H9 (cell line): ENCODE data around the gene RHOA. TPM values are rescaled to one million over a fixed set of nuclear protein-coding genes. Genes with fewer than 3 reads are reported as not detected.
A peak's percentile ranks its signal among the peaks of the same experiment; 100 is the strongest.

ENCODE experiments used
- DNase-seq: peaks from one replicate; pipeline ENCODE4 v3.0.0-alpha.2; 2017
- H2AFZ ChIP-seq: one replicate; pipeline ENCODE4 v1.6.1; 2013; ENCODE audit warnings: mild to moderate bottlenecking, low read length, control low read depth, moderate library complexity
- H2AK5ac ChIP-seq: 2 replicates; pipeline ENCODE4 v1.6.1; 2013; ENCODE audit warnings: low read length, control low read depth, mixed read lengths; ENCODE audit not compliant: insufficient read length
- H2BK120ac ChIP-seq: one replicate; pipeline ENCODE4 v1.6.1; 2013; ENCODE audit warnings: low read depth, mild to moderate bottlenecking, low read length, control low read depth, inconsistent platforms; ENCODE audit not compliant: poor library complexity, severe bottlenecking
- H2BK12ac ChIP-seq: 2 replicates; pipeline ENCODE4 v1.6.1; 2013; ENCODE audit warnings: low read length, control low read depth, mixed read lengths, low read depth; ENCODE audit not compliant: insufficient read length
- H2BK15ac ChIP-seq: 2 replicates; pipeline ENCODE4 v1.6.1; 2013; ENCODE audit warnings: low read depth, low read length, control low read depth
- H2BK20ac ChIP-seq: one replicate; pipeline ENCODE4 v1.6.1; 2013; ENCODE audit warnings: low read depth, mild to moderate bottlenecking, low read length, control low read depth, inconsistent platforms; ENCODE audit not compliant: poor library complexity, severe bottlenecking
- H2BK5ac ChIP-seq: 2 replicates; pipeline ENCODE4 v1.6.1; 2013; ENCODE audit warnings: low read length, control low read depth, mixed read lengths; ENCODE audit not compliant: insufficient read length
- H3K14ac ChIP-seq: 2 replicates; pipeline ENCODE4 v1.6.1; 2013; ENCODE audit warnings: low read length, control low read depth; ENCODE audit not compliant: insufficient read depth
- H3K18ac ChIP-seq: 2 replicates; pipeline ENCODE4 v1.6.1; 2013; ENCODE audit warnings: low read depth, mild to moderate bottlenecking, mixed read lengths, low read length, control low read depth; ENCODE audit not compliant: insufficient read length
- H3K23ac ChIP-seq: 2 replicates; pipeline ENCODE4 v1.6.1; 2013; ENCODE audit warnings: low read length, control low read depth, mixed read lengths, low read depth; ENCODE audit not compliant: insufficient read length
- H3K23me2 ChIP-seq: 2 replicates; pipeline ENCODE4 v1.6.1; 2013; ENCODE audit warnings: low read depth, mild to moderate bottlenecking, mixed read lengths, low read length, control low read depth; ENCODE audit not compliant: insufficient read length, poor library complexity, severe bottlenecking
- H3K27ac ChIP-seq: 2 replicates; pipeline ENCODE4 v1.5.1; 2013; ENCODE audit warnings: low read length, control low read depth, mixed read lengths, low read depth; ENCODE audit not compliant: insufficient read length
- H3K27me3 ChIP-seq: 2 replicates; pipeline ENCODE4 v1.6.1; 2013; ENCODE audit warnings: low read length, control low read depth, inconsistent platforms; ENCODE audit not compliant: insufficient read depth
- H3K4ac ChIP-seq: 2 replicates; pipeline ENCODE4 v1.6.1; 2013; ENCODE audit warnings: low read depth, mild to moderate bottlenecking, control low read depth, inconsistent platforms, low read length, moderate library complexity
- H3K4me1 ChIP-seq: 2 replicates; pipeline ENCODE4 v1.6.1; 2013; ENCODE audit warnings: low read length, control low read depth, inconsistent platforms; ENCODE audit not compliant: insufficient read depth
- H3K4me2 ChIP-seq: 2 replicates; pipeline ENCODE4 v1.6.1; 2013; ENCODE audit warnings: low read length, control low read depth, mixed read lengths; ENCODE audit not compliant: insufficient read length, insufficient read depth
- H3K56ac ChIP-seq: 2 replicates; pipeline ENCODE4 v1.6.1; 2013; ENCODE audit warnings: low read depth, mild to moderate bottlenecking, mixed read lengths, low read length, control low read depth; ENCODE audit not compliant: insufficient read length
- H3K79me1 ChIP-seq: 2 replicates; pipeline ENCODE4 v1.6.1; 2013; ENCODE audit warnings: low read depth, mild to moderate bottlenecking, moderate library complexity, low read length, control low read depth, inconsistent platforms; ENCODE audit not compliant: insufficient read depth, poor library complexity, severe bottlenecking
- H3K79me2 ChIP-seq: 2 replicates; pipeline ENCODE4 v1.6.1; 2013; ENCODE audit warnings: low read length, control low read depth, inconsistent platforms; ENCODE audit not compliant: insufficient read depth
- H3K9ac ChIP-seq: 2 replicates; pipeline ENCODE4 v1.6.1; 2013; ENCODE audit warnings: low read length, control low read depth, mixed read lengths; ENCODE audit not compliant: insufficient read length; ENCODE audit errors: extremely low read depth
- H3K9me3 ChIP-seq: one replicate; pipeline ENCODE4 v1.6.1; 2013; ENCODE audit warnings: low read depth, low read length, inconsistent platforms; ENCODE audit not compliant: control insufficient read depth
- H3T11ph ChIP-seq: one replicate; pipeline ENCODE4 v1.6.1; 2013; ENCODE audit warnings: mild to moderate bottlenecking, low read length, control low read depth, inconsistent platforms
- H4K20me1 ChIP-seq: one replicate; pipeline ENCODE4 v1.6.1; 2013; ENCODE audit not compliant: control insufficient read depth, insufficient read length, insufficient read depth
- H4K5ac ChIP-seq: 2 replicates; pipeline ENCODE4 v1.6.1; 2013; ENCODE audit warnings: low read depth, mild to moderate bottlenecking, mixed read lengths, low read length, control low read depth; ENCODE audit not compliant: insufficient read length
- H4K8ac ChIP-seq: replicated peaks from 2 replicates; pipeline ENCODE4 v1.6.1; 2013; ENCODE audit warnings: low read length, control low read depth, mixed read lengths, low read depth; ENCODE audit not compliant: insufficient read length
- H4K91ac ChIP-seq: 2 replicates; pipeline ENCODE4 v1.6.1; 2013; ENCODE audit warnings: low read depth, mild to moderate bottlenecking, moderate library complexity, mixed read lengths, low read length, control low read depth; ENCODE audit not compliant: insufficient read length
- H3K27ac Mint-ChIP-seq, 3 experiments: 2 replicates in 2 of 3; 3 replicates in 1 of 3; pipeline ENCODE4 v1.8.0; 2020 to 2021; ENCODE audit warnings: mixed read lengths in 3 of 3, mild to moderate bottlenecking in 1 of 3, moderate library complexity in 1 of 3
- H3K27me3 Mint-ChIP-seq: 2 replicates; pipeline ENCODE4 v1.8.0; 2021; ENCODE audit warnings: low read depth, mild to moderate bottlenecking, moderate library complexity, mixed read lengths
- H3K36me3 Mint-ChIP-seq, 3 experiments: 2 replicates in 2 of 3; 3 replicates in 1 of 3; pipeline ENCODE4 v1.8.0; 2020 to 2021; ENCODE audit warnings: low read depth in 3 of 3, mixed read lengths in 3 of 3; ENCODE audit not compliant: insufficient read depth in 1 of 3
- H3K4me1 Mint-ChIP-seq, 2 experiments: 2 replicates each; pipeline ENCODE4 v1.8.0; 2020; ENCODE audit warnings: mixed read lengths in 2 of 2
- H3K4me3 Mint-ChIP-seq, 2 experiments: 2 replicates in 1 of 2; 3 replicates in 1 of 2; pipeline ENCODE4 v1.8.0; 2020 to 2021; ENCODE audit warnings: mild to moderate bottlenecking in 2 of 2, mixed read lengths in 2 of 2, moderate library complexity in 1 of 2
- H3K9me3 Mint-ChIP-seq, 2 experiments: 2 replicates in 1 of 2; 3 replicates in 1 of 2; pipeline ENCODE4 v1.8.0; 2020; ENCODE audit warnings: mild to moderate bottlenecking in 2 of 2, mixed read lengths in 2 of 2, moderate library complexity in 1 of 2
- WGBS: extraction: QIAGEN DNeasy Blood & Tissue Kit; methylation state at CpG from one replicate; pipeline ENCODE4 v1.1.7; 2013; ENCODE audit warnings: missing lambda C conversion rate, low lambda C conversion rate, mixed read lengths; ENCODE audit not compliant: insufficient read length; ENCODE audit errors: extremely low coverage; 5-methylcytosine and 5-hydroxymethylcytosine counted together
- total RNA-seq: library from RNA; stranded (reverse); gene quantifications from 2 replicates; pipeline ENCODE4 v1.2.1, GENCODE V29; 2021
- TF ChIP-seq, protein P1 (sequence below): fragments of 200-600 bp; sonication (generic); conservative IDR thresholded peaks from 3 replicates; pipeline ENCODE4 v1.8.0; 2021; ENCODE audit warnings: antibody characterized with exemption, mild to moderate bottlenecking

The RHOA gene
- total RNA-seq, 1 experiment from 2014 or later, result 403 TPM

- Mint-ChIP-seq H3K4me3 (no peak overlapping the region), H3K27ac (peak overlapping the region; percentile 0 to 18 (median 5); a peak in 4 of 7 replicates), H3K9me3 (no peaks in the 10 kb centered on the region), H3K36me3 (peaks cover 51 to 80% (median 70%) of the 10 kb centered on the region in 3 experiments), H3K4me1 (no peaks in the 10 kb centered on the region), H3K27me3 (no peaks in the 10 kb centered on the region)
- no peak overlapping the region for H2AFZ ChIP-seq
- no peaks in the 10 kb centered on the region for H3K9me3 ChIP-seq
- H4K8ac ChIP-seq, result no peak overlapping the region
- no CpG with 5 or more reads among the region's 6 CpGs for WGBS
- no peak overlapping the region for H2BK15ac ChIP-seq
- H3K4me1 ChIP-seq, result no peaks in the 10 kb centered on the region
- H2BK20ac ChIP-seq, result no peak overlapping the region
- H3K79me1 ChIP-seq, result peaks cover 14% of the 10 kb centered on the region
- H3K14ac ChIP-seq, result no peak overlapping the region
- TF ChIP-seq, protein P1, sequence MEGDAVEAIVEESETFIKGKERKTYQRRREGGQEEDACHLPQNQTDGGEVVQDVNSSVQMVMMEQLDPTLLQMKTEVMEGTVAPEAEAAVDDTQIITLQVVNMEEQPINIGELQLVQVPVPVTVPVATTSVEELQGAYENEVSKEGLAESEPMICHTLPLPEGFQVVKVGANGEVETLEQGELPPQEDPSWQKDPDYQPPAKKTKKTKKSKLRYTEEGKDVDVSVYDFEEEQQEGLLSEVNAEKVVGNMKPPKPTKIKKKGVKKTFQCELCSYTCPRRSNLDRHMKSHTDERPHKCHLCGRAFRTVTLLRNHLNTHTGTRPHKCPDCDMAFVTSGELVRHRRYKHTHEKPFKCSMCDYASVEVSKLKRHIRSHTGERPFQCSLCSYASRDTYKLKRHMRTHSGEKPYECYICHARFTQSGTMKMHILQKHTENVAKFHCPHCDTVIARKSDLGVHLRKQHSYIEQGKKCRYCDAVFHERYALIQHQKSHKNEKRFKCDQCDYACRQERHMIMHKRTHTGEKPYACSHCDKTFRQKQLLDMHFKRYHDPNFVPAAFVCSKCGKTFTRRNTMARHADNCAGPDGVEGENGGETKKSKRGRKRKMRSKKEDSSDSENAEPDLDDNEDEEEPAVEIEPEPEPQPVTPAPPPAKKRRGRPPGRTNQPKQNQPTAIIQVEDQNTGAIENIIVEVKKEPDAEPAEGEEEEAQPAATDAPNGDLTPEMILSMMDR, result no peak
- no peak overlapping the region for H3K23ac ChIP-seq
- peaks cover 2% of the 10 kb centered on the region; the same call in 1 of the 2 replicates for H3K79me2 ChIP-seq
- no peaks in the 10 kb centered on the region; the same call in 1 of the 2 replicates for H3K27me3 ChIP-seq
- H2BK12ac ChIP-seq, result no peak overlapping the region
- H3T11ph ChIP-seq, result no peak overlapping the region
- H2AK5ac ChIP-seq, result no peak overlapping the region
- H4K91ac ChIP-seq, result no peak overlapping the region
- no peak overlapping the region for H3K18ac ChIP-seq
- H3K27ac ChIP-seq, result no peak overlapping the region
- H2BK5ac ChIP-seq, result no peak overlapping the region
- H3K23me2 ChIP-seq, result no peaks in the 10 kb centered on the region
- no peak overlapping the region for H4K5ac ChIP-seq
- H2BK120ac ChIP-seq, result no peak overlapping the region
- H3K4ac ChIP-seq, result no peak overlapping the region
- H3K56ac ChIP-seq, result no peak overlapping the region
- peaks cover 4% of the 10 kb centered on the region for H4K20me1 ChIP-seq
- DNase-seq, result no peak
- H3K9ac ChIP-seq, result no peak overlapping the region
- no peak overlapping the region for H3K4me2 ChIP-seq
These were observed 41.0 kb downstream of the RHOA start for GRCh38 chr3:49370585-49371290.
